Keratinocyte (primary cell): ENCODE measurements around the gene GPR107. TPM values are rescaled to one million over a fixed set of nuclear protein-coding genes. Genes with fewer than 3 reads are reported as not detected.

Experiments used
- DNase-seq: peaks from one replicate; pipeline ENCODE4 v3.0.0-alpha.2; 2011; ENCODE audit warnings: low read depth, missing footprints, low spot score
- FAIRE-seq: peaks from 2 replicates; lab custom pipeline; 2011; peaks lifted over from hg19 to GRCh38; lab: Jason Lieb, UNC
- H2AFZ ChIP-seq: 2 replicates; pipeline ENCODE4 v1.6.0; 2012; ENCODE audit warnings: low read length, control low read depth, inconsistent platforms; ENCODE audit not compliant: control insufficient read depth
- H3K27ac ChIP-seq: 2 replicates; pipeline ENCODE4 v1.5.1; 2011; ENCODE audit warnings: low read length; ENCODE audit not compliant: control insufficient read depth, insufficient read depth
- H3K27me3 ChIP-seq: 3 replicates; pipeline ENCODE4 v1.6.0; 2011; ENCODE audit warnings: low read length; ENCODE audit not compliant: control insufficient read depth, insufficient read depth; ENCODE audit errors: extremely low read depth
- H3K36me3 ChIP-seq, 2 experiments: 2 replicates in 1 of 2; 3 replicates in 1 of 2; pipeline ENCODE4 v1.5.1; 2011; ENCODE audit warnings: low read length in 2 of 2, mild to moderate bottlenecking in 1 of 2; ENCODE audit not compliant: control insufficient read depth in 2 of 2, insufficient read depth in 2 of 2; ENCODE audit errors: extremely low read depth in 1 of 2
- H3K4me1 ChIP-seq: 3 replicates; pipeline ENCODE4 v1.5.1; 2011; ENCODE audit warnings: low read length; ENCODE audit not compliant: control insufficient read depth, insufficient read depth; ENCODE audit errors: extremely low read depth
- H3K4me2 ChIP-seq: 3 replicates; pipeline ENCODE4 v1.6.0; 2011; ENCODE audit warnings: low read depth, low read length; ENCODE audit not compliant: control insufficient read depth, insufficient read depth; ENCODE audit errors: extremely low read depth
- H3K4me3 ChIP-seq, 3 experiments: fragments of 200-600 bp in 1 of 3; sonication (generic) in 1 of 3; 2 replicates in 2 of 3; 3 replicates in 1 of 3; pipeline ENCODE4 v1.5.1; 2011 to 2016; ENCODE audit warnings: low read length in 3 of 3, mild to moderate bottlenecking in 3 of 3, control low read depth in 2 of 3, inconsistent platforms in 1 of 3, low read depth in 1 of 3, mixed read lengths in 1 of 3, mixed run types in 1 of 3, moderate library complexity in 1 of 3; ENCODE audit not compliant: control insufficient read depth in 2 of 3, insufficient read depth in 2 of 3; ENCODE audit errors: extremely low read depth in 1 of 3
- H3K79me2 ChIP-seq: 2 replicates; pipeline ENCODE4 v1.6.0; 2012; ENCODE audit warnings: low read length; ENCODE audit not compliant: control insufficient read depth, insufficient read depth
- H3K9ac ChIP-seq: 3 replicates; pipeline ENCODE4 v1.6.0; 2011; ENCODE audit warnings: low read length; ENCODE audit not compliant: control insufficient read depth, insufficient read depth; ENCODE audit errors: extremely low read depth
- H3K9me1 ChIP-seq: 3 replicates; pipeline ENCODE4 v1.6.0; 2011; ENCODE audit warnings: low read length; ENCODE audit not compliant: control insufficient read depth, insufficient read depth; ENCODE audit errors: extremely low read depth
- H3K9me3 ChIP-seq: 2 replicates; pipeline ENCODE4 v1.5.1; 2012; ENCODE audit warnings: low read depth, low read length; ENCODE audit not compliant: control insufficient read depth
- H4K20me1 ChIP-seq: 3 replicates; pipeline ENCODE4 v1.6.0; 2011; ENCODE audit warnings: low read length; ENCODE audit not compliant: control insufficient read depth, insufficient read depth; ENCODE audit errors: extremely low read depth
- EZH2 ChIP-seq: IDR thresholded peaks from one replicate; pipeline ENCODE4 v1.6.1; 2012; ENCODE audit warnings: inconsistent platforms, mild to moderate bottlenecking, low read length, moderate library complexity
- dilution Hi-C: fragments of 300-500 bp; cut with MboI; formaldehyde crosslinking; loops from one replicate; pipeline ENCODE4 v1.7.0; 2020; ENCODE audit warnings: low sequenced_read_pairs; ENCODE audit not compliant: extremely low pct_ligation_motif_present
- polyA plus RNA-seq, 5 experiments: library from polyadenylated mRNA; depleted of rRNA in 3 of 5; stranded (reverse) in 3 of 5; stranded (forward) in 1 of 5; unstranded in 1 of 5; fragments of >200 nt; gene quantifications; 1 replicate in 1 of 5; 2 replicates in 3 of 5; 3 replicates in 1 of 5; pipeline versions ENCODE4 v1.2.1 to v1.2.3, GENCODE V29; 2011 to 2012; ENCODE audit warnings: missing spikeins in 2 of 5, low read depth in 1 of 5, low replicate concordance in 1 of 5
- TF ChIP-seq, protein P1 (sequence below), 3 experiments: IDR thresholded peaks in 1 of 3; conservative IDR thresholded peaks in 1 of 3; optimal IDR thresholded peaks in 1 of 3; 2 replicates in 2 of 3; 3 replicates in 1 of 3; pipeline versions ENCODE3 to v1.5.1; 2011; ENCODE audit warnings: low read length in 3 of 3, mild to moderate bottlenecking in 3 of 3, moderate library complexity in 2 of 3, control low read depth in 1 of 3, inconsistent platforms in 1 of 3; ENCODE audit not compliant: insufficient read depth in 2 of 3; ENCODE audit errors: extremely low read depth in 1 of 3

Gene GPR107
- polyA plus RNA-seq, 1 donor (not counting 4 experiments of a cell fraction or from before 2014, with no cell fraction given), result 27.3 TPM

DNA sequence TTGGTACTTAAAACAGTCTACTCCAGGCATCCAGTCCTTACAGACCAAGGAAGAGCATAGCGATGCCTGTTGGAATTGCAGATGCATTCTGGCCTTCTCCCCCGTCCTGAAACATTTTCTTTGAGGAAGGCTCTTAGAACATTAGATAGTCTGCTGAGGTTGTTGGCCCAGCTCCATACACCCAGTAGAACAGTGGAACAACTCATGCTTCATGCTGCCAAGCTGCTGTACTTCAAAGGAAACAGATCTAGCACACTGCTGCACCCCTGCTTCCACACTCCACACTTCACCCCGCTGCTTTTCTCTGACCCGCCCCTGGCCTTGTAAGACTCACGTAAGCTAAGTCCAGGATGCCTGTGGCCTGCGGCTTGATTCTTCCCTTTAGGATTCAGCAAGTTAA lies 85.1 kb downstream of the GPR107 start:
- Histone ChIP-seq H3K4me3 (peak overlapping the region in 1 of 3 experiments; percentile 34), H3K79me2 (no peaks in the 10 kb centered on the region), H3K9me1 (no peaks in the 10 kb centered on the region), H3K4me1 (peaks cover 33% of the 10 kb centered on the region), H3K4me2 (peak overlapping the region; percentile 78), H3K9ac (peak overlapping the region; percentile 34), H3K36me3 (peaks cover 0 to 3% of the 10 kb centered on the region in 2 experiments), H2AFZ (peak overlapping the region; percentile 64), H3K27me3 (no peaks in the 10 kb centered on the region), H3K27ac (peak overlapping the region; percentile 61), H4K20me1 (no peaks in the 10 kb centered on the region), H3K9me3 (no peaks in the 10 kb centered on the region)
- dilution Hi-C loops, result no loop called here
- FAIRE-seq, result peak; percentile 98
- DNase-seq, result peak; percentile 85
- TF ChIP-seq, protein P1, sequence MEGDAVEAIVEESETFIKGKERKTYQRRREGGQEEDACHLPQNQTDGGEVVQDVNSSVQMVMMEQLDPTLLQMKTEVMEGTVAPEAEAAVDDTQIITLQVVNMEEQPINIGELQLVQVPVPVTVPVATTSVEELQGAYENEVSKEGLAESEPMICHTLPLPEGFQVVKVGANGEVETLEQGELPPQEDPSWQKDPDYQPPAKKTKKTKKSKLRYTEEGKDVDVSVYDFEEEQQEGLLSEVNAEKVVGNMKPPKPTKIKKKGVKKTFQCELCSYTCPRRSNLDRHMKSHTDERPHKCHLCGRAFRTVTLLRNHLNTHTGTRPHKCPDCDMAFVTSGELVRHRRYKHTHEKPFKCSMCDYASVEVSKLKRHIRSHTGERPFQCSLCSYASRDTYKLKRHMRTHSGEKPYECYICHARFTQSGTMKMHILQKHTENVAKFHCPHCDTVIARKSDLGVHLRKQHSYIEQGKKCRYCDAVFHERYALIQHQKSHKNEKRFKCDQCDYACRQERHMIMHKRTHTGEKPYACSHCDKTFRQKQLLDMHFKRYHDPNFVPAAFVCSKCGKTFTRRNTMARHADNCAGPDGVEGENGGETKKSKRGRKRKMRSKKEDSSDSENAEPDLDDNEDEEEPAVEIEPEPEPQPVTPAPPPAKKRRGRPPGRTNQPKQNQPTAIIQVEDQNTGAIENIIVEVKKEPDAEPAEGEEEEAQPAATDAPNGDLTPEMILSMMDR (optimal IDR thresholded peaks at IDR 0.05 in 1 of 3, IDR thresholded peaks at IDR 0.05 in 1 of 3, conservative IDR thresholded peaks at IDR 0.05 in 1 of 3; ENCODE audit: extremely low read depth in 1 of 3, insufficient read depth in 2 of 3, low read length in 3 of 3), result peak in 1 of 3 experiments; percentile 23
- TF ChIP-seq EZH2, result no peak

DNA sequence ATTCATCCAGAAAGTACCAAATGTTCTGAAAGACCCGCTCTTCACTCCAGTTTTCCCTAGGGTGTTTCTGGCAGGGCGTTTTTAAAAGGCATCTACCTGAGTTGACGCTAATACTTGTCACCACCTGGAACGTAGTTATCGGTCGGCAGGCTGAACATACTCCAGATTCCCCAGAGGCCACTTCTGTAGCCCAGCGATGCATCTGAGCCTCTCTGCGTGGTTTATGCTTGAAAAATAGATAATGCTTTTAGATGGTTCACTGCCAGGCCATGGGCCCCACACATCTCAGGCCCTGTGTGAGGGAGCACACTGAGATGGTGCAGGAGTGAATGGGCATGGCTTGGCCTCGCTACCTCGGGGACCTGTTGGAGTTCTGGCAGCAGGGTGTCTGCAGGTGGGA lies 85.5 kb downstream of the GPR107 start:
- Histone ChIP-seq H3K9me3 (no peaks in the 10 kb centered on the region), H3K9ac (peak overlapping the region; percentile 17), H3K4me1 (peaks cover 36% of the 10 kb centered on the region), H4K20me1 (no peaks in the 10 kb centered on the region), H3K27ac (peak overlapping the region; percentile 61), H2AFZ (peak overlapping the region; percentile 64), H3K4me3 (no peak overlapping the region), H3K4me2 (peak overlapping the region; percentile 78), H3K9me1 (no peaks in the 10 kb centered on the region), H3K27me3 (no peaks in the 10 kb centered on the region), H3K36me3 (peaks cover 0 to 3% of the 10 kb centered on the region in 2 experiments), H3K79me2 (no peaks in the 10 kb centered on the region)
- dilution Hi-C loops, result no loop called here
- DNase-seq (no peak), FAIRE-seq (no peak)
- TF ChIP-seq, protein P1 (optimal IDR thresholded peaks at IDR 0.05 in 1 of 3, IDR thresholded peaks at IDR 0.05 in 1 of 3, conservative IDR thresholded peaks at IDR 0.05 in 1 of 3; ENCODE audit: extremely low read depth in 1 of 3, insufficient read depth in 2 of 3, low read length in 3 of 3), result no peak
- TF ChIP-seq EZH2, result no peak
